Neural progenitor cell (in vitro differentiated cells): Measurements from ENCODE around the gene FGD2. TPM values are rescaled to one million over a fixed set of nuclear protein-coding genes. Genes with fewer than 3 reads are reported as not detected.
"Not testable (repeated sequence)": the region's sequence is repeated elsewhere in the genome, so short reads cannot be mapped to it uniquely, and the experiment has no call there.

Experiments
- DNase-seq: peaks from one replicate; pipeline ENCODE4 v3.0.0-alpha.2; 2016; ENCODE audit warnings: low spot score
- H2AFZ ChIP-seq: fragments of 200-600 bp; sonication (generic); replicated peaks from 2 replicates; pipeline ENCODE4 v1.6.1; 2016; ENCODE audit warnings: antibody characterized with exemption
- H3F3A ChIP-seq: fragments of 200-600 bp; sonication (generic); 2 replicates; pipeline ENCODE4 v1.6.1; 2016; ENCODE audit warnings: antibody characterized with exemption, low read depth
- H3K27ac ChIP-seq: fragments of 200-600 bp; sonication (generic); 2 replicates; pipeline ENCODE4 v1.5.1; 2016; ENCODE audit warnings: mild to moderate bottlenecking
- H3K27me3 ChIP-seq: fragments of 200-600 bp; sonication (generic); 2 replicates; pipeline ENCODE4 v1.6.1; 2016; ENCODE audit warnings: mild to moderate bottlenecking, moderate library complexity
- H3K36me3 ChIP-seq: fragments of 200-600 bp; sonication (generic); 2 replicates; pipeline ENCODE4 v1.5.1; 2016
- H3K4me1 ChIP-seq: fragments of 200-600 bp; sonication (generic); 2 replicates; pipeline ENCODE4 v1.6.1; 2016; ENCODE audit warnings: mixed run types
- H3K4me2 ChIP-seq: fragments of 200-600 bp; sonication (generic); 2 replicates; pipeline ENCODE4 v1.6.1; 2016
- H3K4me3 ChIP-seq: fragments of 200-600 bp; sonication (generic); 2 replicates; pipeline ENCODE4 v1.5.1; 2016
- H3K79me2 ChIP-seq: fragments of 200-600 bp; sonication (generic); 2 replicates; pipeline ENCODE4 v1.6.1; 2016; ENCODE audit warnings: low read depth
- H3K9ac ChIP-seq: fragments of 200-600 bp; sonication (generic); 2 replicates; pipeline ENCODE4 v1.6.1; 2016
- H3K9me3 ChIP-seq: fragments of 200-600 bp; sonication (generic); 2 replicates; pipeline ENCODE4 v1.5.1; 2016; ENCODE audit warnings: low read depth
- H4K20me1 ChIP-seq: fragments of 200-600 bp; sonication (generic); 2 replicates; pipeline ENCODE4 v1.6.1; 2016; ENCODE audit warnings: low read depth
- H3K27ac Mint-ChIP-seq: 3 replicates; pipeline ENCODE4 v1.8.0; 2021; ENCODE audit warnings: mixed read lengths
- H3K27me3 Mint-ChIP-seq: 2 replicates; pipeline ENCODE4 v1.8.0; 2022; ENCODE audit warnings: low read depth, mild to moderate bottlenecking, inconsistent platforms, moderate library complexity, mixed read lengths; ENCODE audit not compliant: insufficient read depth
- H3K36me3 Mint-ChIP-seq: 3 replicates; pipeline ENCODE4 v1.8.0; 2021; ENCODE audit warnings: mixed read lengths
- H3K4me1 Mint-ChIP-seq: 3 replicates; pipeline ENCODE4 v1.8.0; 2021; ENCODE audit warnings: mixed read lengths
- H3K4me3 Mint-ChIP-seq: 3 replicates; pipeline ENCODE4 v1.8.0; 2021; ENCODE audit warnings: mild to moderate bottlenecking, moderate library complexity, mixed read lengths
- H3K9me3 Mint-ChIP-seq: 3 replicates; pipeline ENCODE4 v1.8.0; 2020; ENCODE audit warnings: mixed read lengths
- CTCF ChIP-seq: fragments of 200-600 bp; sonication (generic); IDR thresholded peaks from 2 replicates; pipeline ENCODE4 v1.5.1; 2017; ENCODE audit warnings: antibody characterized with exemption, mild to moderate bottlenecking
- EZH2 ChIP-seq: fragments of 200-600 bp; sonication (generic); IDR thresholded peaks from 2 replicates; pipeline ENCODE4 v1.6.1; 2017; ENCODE audit warnings: antibody characterized with exemption, mild to moderate bottlenecking, moderate library complexity
- EZH2phosphoT487 ChIP-seq: fragments of 200-600 bp; sonication (generic); IDR thresholded peaks from 2 replicates; pipeline ENCODE4 v1.6.1; 2017; ENCODE audit warnings: antibody characterized with exemption
- total RNA-seq: library from RNA; depleted of rRNA; stranded (reverse); fragments of >200 nt; gene quantifications from 2 replicates; pipeline ENCODE4 v1.2.3, GENCODE V29; 2015; ENCODE audit warnings: low replicate concordance

FGD2 gene
- total RNA-seq, 1 donor from 2014 or later = 0.06 TPM

DNA sequence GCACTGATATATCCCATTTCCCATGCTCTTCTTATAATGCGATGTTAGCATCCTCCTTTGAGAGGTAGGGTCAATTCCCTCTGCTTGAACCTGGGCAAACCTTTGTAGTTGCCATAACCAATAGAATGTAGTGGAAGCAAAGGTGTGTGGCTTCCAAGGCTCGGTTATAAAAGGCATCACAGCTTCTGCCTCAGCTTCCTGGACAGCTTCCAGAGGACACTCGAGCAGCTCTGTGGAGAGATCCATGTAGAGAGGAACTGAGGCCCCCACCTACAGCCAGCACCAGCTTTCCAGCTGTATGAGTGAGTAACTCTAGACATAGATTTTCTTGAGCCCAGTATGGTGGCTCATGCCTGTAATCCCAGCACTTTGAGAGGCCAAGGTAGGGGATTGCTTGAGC lies 36.7 kb downstream of the FGD2 start:
- Histone ChIP-seq H3K79me2 (no peaks in the 10 kb centered on the region), H3K4me2 (no peak overlapping the region), H3K9me3 (no peaks in the 10 kb centered on the region), H3K27me3 (no peaks in the 10 kb centered on the region), H3K4me1 (no peaks in the 10 kb centered on the region), H3K27ac (no peak overlapping the region), H3K9ac (no peak overlapping the region), H3F3A (no peaks in the 10 kb centered on the region), H2AFZ (no peak overlapping the region), H3K36me3 (no peaks in the 10 kb centered on the region), H4K20me1 (no peaks in the 10 kb centered on the region), H3K4me3 (no peak overlapping the region)
- no peaks in the 10 kb centered on the region for H3K9me3 Mint-ChIP-seq
- H3K27me3 Mint-ChIP-seq = peaks cover 3% of the 10 kb centered on the region
- no peak for DNase-seq
- no peak for TF ChIP-seq CTCF
- TF ChIP-seq EZH2 = no peak
- TF ChIP-seq EZH2phosphoT487 = no peak
- no peak overlapping the region for H3K4me3 Mint-ChIP-seq
- no peak overlapping the region for H3K27ac Mint-ChIP-seq
- H3K36me3 Mint-ChIP-seq = no peaks in the 10 kb centered on the region
- H3K4me1 Mint-ChIP-seq = no peaks in the 10 kb centered on the region

DNA sequence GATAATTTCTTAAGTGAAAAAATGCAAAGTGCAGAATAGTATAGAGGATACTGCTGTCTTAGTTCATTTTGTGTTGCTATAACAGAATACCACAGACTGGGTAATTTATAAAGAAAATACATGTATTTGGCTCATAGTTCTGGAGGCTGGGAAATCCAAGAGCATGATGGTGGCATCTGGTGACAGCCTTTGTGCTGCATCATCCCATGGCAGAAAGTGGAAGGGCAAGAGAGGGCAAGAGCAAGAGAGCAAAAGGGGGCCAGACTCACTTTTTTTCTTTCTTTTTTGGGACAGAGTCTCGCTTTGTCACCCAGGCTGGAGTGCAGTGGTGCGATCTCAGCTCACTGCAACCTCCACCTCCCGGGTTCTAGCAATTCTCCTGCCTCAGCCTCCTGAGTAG lies 37.6 kb downstream of the FGD2 start:
- H4K20me1 ChIP-seq, H3K27ac ChIP-seq, H3K9me3 Mint-ChIP-seq, H3K4me1 ChIP-seq, H3K4me3 Mint-ChIP-seq, H3K36me3 ChIP-seq, H3K4me2 ChIP-seq, H3K4me3 ChIP-seq, H3K36me3 Mint-ChIP-seq, DNase-seq, H3K27ac Mint-ChIP-seq, H3K9me3 ChIP-seq, H3K79me2 ChIP-seq, H3F3A ChIP-seq, H3K27me3 ChIP-seq, H2AFZ ChIP-seq, H3K27me3 Mint-ChIP-seq, H3K4me1 Mint-ChIP-seq, H3K9ac ChIP-seq: not testable (repeated sequence)

DNA sequence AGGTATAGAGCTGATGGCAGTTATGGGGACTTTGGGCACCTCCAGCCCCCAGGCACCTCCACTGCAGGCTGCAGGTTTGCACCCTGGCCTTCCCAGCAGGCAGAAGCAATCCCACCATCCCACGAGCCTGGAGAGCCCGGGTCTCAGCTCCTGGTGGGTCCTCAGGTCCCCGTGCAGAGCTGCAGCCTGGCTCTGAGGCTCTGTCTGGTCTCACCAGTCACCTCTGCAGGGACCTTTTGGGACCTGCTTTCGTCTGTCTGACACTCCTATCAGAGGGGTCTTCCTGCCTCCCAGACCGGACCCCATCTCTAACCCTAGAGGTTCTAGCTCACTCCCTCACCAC lies 41.9 kb downstream of the FGD2 start:
- peaks cover 24% of the 10 kb centered on the region for H3K27me3 Mint-ChIP-seq
- peaks cover 27% of the 10 kb centered on the region for H3K4me1 Mint-ChIP-seq
- no peak for DNase-seq
- Histone ChIP-seq H3K4me3 (no peak overlapping the region), H3F3A (peaks cover 7% of the 10 kb centered on the region), H3K36me3 (no peaks in the 10 kb centered on the region), H3K4me2 (no peak overlapping the region), H3K27me3 (no peaks in the 10 kb centered on the region), H3K9ac (no peak overlapping the region), H4K20me1 (peaks cover 4% of the 10 kb centered on the region), H3K9me3 (no peaks in the 10 kb centered on the region), H2AFZ (no peak overlapping the region), H3K79me2 (no peaks in the 10 kb centered on the region), H3K27ac (no peak overlapping the region), H3K4me1 (peaks cover 8% of the 10 kb centered on the region)
- no peak overlapping the region for H3K27ac Mint-ChIP-seq
- no peak for TF ChIP-seq EZH2phosphoT487
- TF ChIP-seq CTCF = no peak
- H3K36me3 Mint-ChIP-seq = no peaks in the 10 kb centered on the region
- H3K4me3 Mint-ChIP-seq = no peak overlapping the region
- no peaks in the 10 kb centered on the region for H3K9me3 Mint-ChIP-seq

- Mint-ChIP-seq H3K4me3 (no peak overlapping the region), H3K27me3 (peaks cover 24% of the 10 kb centered on the region), H3K27ac (no peak overlapping the region), H3K36me3 (no peaks in the 10 kb centered on the region), H3K4me1 (peaks cover 27% of the 10 kb centered on the region), H3K9me3 (no peaks in the 10 kb centered on the region)
- no peaks in the 10 kb centered on the region for H3K36me3 ChIP-seq
- no peak overlapping the region for H3K4me3 ChIP-seq
- no peaks in the 10 kb centered on the region for H3K27me3 ChIP-seq
- H3K4me1 ChIP-seq = peaks cover 8% of the 10 kb centered on the region
- peaks cover 4% of the 10 kb centered on the region for H4K20me1 ChIP-seq
- H3K79me2 ChIP-seq = no peaks in the 10 kb centered on the region
- no peak for TF ChIP-seq CTCF
- no peak for TF ChIP-seq EZH2phosphoT487
- no peak for TF ChIP-seq EZH2
- no peak overlapping the region for H3K27ac ChIP-seq
- H3F3A ChIP-seq = peaks cover 11% of the 10 kb centered on the region
- no peak for DNase-seq
- H3K9me3 ChIP-seq = no peaks in the 10 kb centered on the region
- H2AFZ ChIP-seq = no peak overlapping the region
- no peak overlapping the region for H3K4me2 ChIP-seq
- no peak overlapping the region for H3K9ac ChIP-seq
Measured at GRCh38 chr6:37047689-37048402, 42.4 kb downstream of the FGD2 start.
